ENCODE results near the gene SSH2.
"Not testable (repeated sequence)": the region's sequence is repeated elsewhere in the genome, so short reads cannot be mapped to it uniquely, and the experiment has no call there.

Gene SSH2

DNA sequence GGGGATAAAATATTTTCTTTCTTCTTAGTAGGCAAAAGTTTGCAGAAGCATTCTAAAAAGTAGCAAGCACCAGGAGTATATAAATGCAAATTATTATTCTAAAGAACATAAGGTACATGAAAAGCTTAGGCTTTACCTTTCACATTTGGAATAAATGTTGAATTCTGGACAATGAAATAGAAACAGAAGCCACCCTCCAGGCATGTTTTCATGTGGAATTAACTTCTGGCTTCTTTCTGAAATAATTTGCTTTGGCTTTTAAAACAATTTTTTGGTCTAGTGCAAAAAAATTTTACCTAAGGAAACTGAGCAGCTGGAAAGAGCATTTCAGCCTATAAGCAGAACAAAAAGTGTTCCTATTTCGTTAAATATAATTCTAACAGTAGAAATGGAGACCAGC lies 197.8 kb downstream of the SSH2 start:
- no peak for DNase-seq

DNA sequence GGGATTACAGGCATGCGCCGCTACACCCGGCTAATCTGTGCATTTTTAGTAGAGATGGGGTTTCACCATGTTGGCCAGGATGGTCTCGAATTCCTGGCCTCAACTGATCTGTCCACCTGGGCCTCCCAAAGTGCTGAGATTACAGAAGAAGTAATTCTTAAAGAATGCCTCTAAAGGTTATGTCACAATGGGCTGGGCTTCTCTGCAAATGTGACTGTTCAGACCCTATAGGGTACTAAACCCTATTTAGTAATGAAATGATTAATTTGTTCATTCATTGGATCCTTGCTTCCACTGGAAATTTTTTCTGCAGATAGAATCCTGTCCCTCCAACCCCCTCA lies 198.5 kb downstream of the SSH2 start:
- DNase-seq, result no peak

DNA sequence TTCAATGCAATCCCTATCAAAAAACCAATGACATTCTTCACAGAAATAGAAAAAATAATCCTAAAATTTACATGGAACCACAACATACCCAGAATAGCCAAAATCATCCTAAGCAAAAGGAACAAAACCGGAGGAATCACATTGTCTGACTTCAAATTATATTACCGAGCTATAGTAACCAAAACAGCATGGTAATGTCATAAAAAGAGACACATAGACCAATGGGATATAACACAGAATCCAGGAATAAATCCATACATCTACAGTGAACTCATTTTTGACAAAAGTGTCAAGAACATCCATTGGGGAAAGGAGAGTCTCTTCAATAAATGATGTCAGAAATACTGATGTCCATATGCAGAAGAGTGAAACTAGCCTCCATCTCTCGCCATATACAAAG lies 201.5 kb downstream of the SSH2 start:
- no peak for DNase-seq

DNA sequence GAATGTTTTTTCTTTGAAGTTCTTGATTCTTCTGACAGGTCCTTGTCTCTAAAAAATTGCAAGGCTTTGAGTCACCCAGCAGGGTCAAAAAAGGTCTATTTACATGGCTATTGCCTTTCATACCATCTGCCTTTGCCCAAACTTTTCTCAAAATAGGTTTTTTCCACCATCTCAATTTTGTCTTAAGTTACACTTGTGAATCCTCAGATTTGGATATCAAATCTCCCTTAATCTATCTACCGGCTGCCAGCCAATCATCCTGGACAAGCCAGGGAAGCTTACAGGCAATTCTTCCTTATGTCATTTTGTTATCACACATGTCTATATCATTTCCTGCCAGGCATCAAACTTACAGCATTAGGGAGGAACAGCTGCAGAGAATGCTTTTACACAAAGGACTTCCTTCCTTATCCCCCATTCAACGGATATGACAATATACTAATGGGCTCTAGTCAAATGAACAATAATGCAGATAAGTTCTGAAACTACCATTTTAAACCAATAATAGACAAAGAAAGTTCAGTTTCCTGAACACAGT lies 203.2 kb downstream of the SSH2 start:
- DNase-seq, result no peak

DNA sequence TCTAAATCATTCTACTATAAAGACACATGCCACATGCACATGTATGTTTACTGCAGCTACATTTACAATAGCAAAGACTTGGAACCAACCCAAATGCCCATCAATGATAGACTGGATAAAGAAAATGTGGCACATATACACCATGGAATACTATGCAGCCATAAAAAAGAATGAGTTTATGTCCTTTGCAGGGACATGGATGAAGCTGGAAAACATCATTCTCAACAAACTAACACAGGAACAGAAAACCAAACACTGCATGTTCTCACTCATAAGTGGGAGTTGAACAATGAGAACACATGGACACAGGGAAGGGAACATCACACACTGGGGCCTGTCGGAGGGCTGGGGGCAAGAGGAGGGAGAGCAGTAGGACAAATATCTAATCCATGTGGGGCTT lies 204.6 kb downstream of the SSH2 start:
- DNase-seq, result not testable (repeated sequence)

DNA sequence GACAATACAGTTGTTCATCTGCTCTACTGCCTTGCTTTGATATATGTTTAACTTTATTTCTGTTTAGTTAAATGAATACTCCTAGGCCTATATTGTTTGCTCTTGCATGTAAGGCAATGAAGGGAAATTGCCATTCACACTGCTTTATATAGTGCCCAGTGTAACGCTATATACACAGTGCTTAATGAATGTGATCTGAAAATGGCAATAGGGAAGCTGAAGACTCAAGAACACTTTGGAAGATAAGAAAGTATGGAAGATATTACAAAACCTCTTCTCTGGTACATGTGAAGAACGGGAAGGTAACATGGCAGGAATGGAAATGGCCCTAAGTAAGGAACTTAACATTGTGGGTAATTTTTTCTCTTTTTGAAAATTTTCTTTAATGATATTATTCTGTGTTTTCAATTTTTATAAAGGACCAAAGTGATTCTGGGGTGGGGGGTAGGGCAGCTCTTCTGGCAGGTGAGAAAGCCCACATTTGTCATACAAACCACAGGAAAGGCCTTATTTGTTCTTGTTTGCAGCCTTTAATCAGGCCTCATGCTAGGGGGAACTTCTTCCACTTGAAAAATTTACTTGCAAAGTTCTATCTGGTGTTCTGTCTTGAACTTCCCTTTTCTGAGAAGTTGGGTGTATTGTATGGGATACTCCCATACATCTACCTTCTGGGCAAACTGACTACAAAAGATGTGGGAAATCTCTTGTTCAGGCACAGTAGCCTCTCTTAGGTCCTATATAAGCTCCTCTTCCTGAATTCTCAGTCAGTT lies 206.6 kb downstream of the SSH2 start:
- no peak for DNase-seq

DNA sequence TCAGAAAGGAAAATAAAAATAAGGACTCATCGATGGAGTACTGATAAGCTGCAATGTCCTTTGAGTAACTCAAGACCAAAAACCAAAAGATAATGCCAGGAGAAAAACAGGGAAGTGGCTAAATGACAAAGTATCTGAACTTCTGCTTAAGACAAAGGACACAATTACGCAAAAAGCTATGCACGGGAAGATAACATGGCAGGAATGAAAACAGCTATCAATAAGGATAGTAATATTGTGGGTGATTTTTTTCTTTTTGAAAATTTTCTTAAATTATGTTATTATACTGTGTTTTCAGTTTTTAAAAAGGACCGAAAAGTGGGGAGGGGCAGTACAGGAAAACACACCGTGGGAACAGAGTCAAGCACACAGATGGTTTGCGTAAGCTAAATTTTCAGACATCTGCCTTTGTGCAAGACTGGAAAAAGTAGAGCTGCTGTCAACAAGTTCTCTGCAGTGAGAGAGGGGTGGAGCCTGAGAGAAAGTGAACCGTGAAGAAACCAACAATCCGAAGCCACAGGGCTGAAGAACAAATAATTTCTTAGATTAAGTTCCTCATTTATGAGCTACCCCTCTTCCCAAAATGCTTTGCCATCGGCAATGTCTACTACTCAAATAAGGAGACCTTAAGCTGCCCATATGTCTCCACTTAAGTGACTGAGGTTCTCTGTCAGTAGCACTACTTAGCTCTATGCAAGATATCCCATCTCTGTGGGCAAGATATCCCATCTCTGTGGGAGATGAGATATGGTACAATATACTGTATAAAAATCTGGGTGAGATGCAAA lies 207.4 kb downstream of the SSH2 start:
- DNase-seq, result no peak

DNA sequence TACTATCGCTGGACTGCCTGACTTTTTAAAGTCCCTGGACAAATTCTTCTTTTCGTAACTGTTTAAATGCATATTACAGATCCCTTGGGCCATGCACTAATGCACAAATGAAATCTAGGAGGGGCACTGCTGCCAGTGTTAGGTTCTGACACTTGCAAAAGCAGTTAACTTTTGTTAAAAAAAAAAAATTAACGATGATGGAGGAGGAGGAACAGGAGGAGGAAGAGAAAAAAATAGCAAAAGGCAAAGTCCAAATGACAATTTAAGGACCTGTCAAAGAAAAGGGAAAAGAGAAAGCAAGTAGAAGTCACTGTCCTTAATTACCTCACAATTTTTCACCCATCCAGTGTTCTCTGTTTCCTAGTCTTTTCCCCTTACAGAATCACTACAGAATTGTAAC lies 209.5 kb downstream of the SSH2 start:
- DNase-seq, result no peak

DNA sequence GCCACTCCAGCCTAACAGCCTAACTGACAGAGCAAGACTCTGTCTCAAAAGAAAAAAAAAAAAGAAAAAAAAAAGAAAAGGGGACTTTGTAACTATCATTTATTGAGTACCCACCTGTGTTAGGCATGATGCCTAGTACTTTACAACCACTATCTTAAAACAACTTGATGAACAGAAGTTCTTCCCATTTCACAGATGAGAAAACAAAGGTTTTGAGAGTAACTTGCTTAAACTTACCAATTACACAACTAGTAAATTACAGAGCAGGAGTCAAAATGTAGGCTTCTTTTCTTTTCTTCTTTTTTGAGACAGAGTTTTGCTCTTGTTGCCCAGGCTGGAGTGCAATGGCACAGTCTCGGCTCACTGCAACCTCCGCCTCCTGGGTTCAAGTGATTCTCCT lies 210.6 kb downstream of the SSH2 start:
- no peak for DNase-seq

DNA sequence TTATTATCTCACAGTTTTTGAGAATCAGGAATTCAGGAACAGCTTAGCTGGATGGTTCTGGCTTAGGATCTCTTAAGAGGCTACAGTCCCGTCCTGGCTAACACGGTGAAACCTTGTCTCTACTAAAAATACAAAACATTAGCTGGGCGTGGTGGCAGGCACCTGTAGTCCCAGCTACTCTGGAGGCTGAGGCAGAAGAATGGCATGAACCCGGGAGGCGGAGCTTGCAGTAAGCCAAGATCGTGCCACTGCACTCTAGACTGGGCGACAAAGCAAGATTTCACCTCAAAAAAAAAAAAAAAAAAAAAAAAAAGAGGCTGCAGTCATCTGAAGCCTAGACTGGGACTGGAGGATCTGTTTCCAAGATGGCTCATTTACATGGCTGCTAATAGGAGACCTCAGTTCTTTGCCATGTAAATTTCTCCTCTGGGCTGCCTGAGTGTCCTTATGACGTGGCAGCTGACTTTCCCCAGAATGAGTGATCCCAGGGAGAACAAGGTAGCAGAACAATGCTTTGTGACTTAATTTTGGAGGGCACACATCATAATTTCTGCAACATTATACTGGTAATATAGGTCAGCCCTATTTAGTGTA lies 211.5 kb downstream of the SSH2 start:
- DNase-seq, result no peak

DNA sequence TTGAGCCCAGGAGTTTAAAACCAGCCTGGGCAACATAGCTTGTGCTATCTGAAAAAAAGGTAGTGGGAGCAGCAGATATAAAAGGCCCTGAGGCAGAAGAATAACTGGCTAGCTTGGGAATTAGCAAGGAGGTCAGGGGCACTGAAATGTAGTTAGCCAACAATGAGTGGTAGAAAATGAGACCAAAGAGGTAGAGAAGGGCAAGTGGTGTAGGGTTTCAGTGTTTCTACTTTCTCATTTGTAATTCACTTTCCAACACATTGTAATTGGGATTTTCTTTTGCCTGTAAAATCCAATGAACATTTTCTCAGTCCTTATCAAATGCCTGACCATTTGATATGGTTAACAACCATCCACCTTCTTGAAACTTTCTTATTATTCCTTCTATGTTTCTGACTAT lies 212.2 kb downstream of the SSH2 start:
- DNase-seq, result no peak

DNA sequence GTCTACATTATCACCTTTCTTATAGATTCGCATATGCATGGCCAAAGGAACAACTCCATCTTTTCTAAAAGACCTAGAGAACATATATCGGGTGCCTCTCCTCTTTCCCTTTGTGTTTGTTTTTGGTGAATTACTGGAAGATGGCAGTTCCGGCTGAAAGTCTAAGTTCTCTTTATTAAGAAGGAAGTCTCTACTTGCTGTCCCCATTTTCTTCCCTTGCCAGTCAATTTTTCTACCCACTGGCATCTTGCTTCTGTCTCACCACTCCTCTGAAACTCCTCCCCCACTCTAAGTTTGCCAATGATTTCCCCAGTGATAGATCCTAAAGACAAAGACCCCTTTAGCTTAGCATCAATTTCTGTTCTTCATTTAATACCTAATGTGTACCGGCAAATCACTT lies 213.5 kb downstream of the SSH2 start:
- DNase-seq, result no peak

DNA sequence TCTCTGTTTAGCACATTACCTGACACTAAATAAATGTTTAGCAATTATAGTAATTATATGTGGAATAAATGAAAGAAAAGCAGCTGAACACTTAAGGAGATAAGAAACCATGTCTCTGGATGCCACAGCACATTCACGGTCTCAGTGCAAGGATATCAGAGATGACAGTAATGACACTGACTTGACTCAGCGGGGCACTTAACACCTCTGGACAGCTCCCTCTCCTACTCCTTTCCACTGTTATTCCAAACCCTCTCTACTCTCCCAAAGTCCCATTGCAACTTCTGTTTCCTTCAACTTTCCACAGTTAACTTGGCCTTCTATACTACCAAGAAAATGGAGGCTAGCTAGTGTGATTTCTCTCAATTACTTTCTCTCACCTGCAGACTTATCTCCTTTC lies 214.3 kb downstream of the SSH2 start:
- no peak for DNase-seq

DNA sequence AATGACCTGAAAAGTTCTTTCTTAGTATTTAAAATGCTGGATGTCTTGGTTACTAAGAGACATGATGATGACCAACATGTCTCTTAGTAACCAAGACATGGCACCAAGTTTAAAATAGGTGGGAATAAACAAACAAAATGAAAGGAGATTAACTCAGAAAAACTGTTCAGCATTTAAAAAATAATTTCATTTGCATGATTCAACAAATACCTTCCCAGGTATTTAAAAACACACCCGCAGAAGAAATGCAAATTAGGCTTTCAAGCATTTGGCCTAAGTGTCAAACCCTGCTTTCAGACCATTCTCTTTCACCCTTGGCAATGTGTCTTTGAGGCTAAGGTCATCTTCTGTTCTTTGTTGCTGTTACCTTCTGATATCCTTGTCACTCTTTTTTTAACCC lies 215.9 kb downstream of the SSH2 start:
- no peak for DNase-seq

DNA sequence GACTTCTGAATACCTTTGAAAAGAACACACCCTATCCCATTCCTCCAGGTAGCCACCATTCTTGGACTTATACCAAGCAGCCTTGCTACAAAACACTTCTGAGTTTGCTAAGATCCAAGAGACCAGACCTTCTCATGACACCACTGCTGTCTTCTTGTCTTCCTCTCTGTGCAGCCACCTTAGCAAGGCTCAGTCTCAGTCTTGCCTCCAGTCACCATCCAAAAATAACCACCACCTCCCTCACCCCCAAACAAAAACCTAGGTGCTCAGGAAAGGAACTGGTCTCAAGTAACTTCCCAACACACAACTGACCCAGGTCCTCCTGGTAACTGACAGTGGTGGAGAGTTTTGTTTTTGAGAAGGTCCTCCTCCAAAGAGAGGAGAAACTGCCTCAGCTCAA lies 216.4 kb downstream of the SSH2 start:
- DNase-seq, result no peak

DNA sequence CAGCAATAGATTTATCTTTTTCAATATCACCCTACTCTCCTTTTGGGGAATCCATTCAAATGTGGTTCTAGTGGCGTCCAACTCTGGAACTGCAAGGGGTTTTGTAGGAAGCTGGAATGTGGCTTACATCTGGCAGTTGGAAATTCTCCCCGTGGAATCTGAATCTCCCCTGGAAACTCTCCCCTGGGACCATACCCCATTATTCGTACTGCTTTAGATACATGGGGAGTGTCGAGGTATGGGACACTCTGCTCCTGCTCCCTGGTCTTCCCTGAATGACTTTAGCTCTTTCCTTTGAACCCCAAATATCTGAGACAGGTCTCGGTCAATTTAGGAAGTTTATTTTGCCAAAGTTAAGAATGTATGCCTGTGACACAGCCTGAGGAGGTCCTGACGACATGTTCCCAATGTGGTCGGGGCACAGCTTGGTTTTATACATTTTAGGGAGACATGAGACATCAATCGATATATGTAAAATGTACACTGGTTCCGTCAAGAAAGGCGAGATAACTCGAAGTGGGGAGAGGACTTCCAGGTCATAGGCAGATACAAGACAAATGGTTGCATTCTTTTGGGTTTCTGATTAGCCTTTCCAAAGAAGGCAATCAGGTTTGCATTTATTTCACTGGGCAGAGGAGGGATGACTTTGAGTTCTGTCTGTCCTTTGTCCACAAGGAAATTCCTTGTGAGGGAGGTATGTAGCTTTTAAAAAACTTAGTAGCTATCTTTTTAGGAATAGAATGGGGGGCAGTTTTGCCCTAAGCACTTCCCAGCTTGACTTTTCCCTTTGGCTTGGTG lies 218.2 kb downstream of the SSH2 start:
- DNase-seq, result no peak

DNA sequence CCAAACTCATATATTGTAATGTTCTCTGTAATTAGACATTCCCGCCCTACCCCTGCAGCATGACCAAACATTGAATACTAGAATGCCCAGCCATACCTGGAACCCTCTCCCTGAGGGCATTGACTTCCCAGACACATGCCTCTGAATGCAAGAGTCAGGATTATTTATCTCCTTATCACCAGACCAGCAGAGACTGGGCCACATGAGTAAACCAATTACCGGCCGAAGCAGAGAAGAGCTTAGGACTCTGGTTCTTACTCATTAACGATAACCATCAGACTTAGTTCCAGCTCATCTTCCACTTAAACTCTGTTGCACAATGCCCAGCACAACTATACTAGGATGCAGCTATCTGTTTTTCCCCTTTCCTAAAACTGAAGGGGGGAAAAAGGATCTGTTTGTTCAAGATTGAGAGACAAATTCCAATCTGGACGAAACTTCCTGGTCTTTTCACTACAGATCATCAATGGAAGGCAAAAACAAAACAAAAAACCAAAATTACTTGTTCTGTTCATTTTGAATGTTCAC lies 219.1 kb downstream of the SSH2 start:
- DNase-seq, result no peak

DNA sequence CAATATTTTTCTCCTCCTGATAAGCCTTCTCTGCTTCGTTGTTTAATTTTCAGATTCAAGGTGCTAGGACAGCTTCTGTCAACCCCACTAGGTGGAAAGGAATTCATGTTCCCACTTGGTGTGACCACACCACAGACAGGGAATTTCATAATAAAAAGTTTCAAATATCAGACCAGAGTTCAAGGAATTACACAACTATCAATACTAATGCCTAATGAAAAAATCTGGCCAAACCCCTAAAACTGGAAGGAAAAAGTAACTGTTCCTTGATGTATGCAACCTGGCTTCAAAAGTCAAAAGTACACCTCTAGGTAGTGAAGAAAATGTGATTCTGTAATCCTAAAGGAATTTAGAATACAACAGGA lies 219.5 kb downstream of the SSH2 start:
- no peak for DNase-seq

DNA sequence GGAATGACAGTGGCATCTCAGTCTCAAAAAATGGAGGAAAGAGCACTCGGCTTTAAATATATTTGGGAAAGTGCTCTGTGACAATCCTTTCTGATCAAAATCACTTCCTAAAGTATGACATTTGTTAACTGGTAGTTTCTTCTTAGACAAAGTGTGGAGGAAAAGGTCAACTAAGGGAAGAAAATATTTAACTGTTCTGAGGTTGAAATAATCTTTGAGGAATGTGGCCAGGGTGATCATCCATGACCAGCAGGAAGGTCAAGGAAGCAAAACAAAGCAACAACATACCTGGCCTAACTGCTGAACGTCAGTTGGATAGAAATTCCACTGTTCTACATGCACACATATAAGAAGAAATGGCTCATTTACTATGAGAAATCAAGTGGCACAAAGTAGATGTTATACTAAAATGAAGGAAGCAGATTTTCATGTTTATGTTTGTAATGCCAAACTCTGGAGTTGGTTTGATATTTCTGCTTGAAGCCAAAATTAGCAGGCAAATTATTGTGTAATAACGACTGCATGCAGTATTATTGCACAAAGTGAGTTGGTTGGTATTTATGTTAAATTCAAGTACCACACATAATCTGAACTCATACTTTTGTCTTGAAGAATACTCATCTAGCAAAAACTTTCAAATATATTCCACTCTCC lies 220.0 kb downstream of the SSH2 start:
- DNase-seq, result no peak

DNA sequence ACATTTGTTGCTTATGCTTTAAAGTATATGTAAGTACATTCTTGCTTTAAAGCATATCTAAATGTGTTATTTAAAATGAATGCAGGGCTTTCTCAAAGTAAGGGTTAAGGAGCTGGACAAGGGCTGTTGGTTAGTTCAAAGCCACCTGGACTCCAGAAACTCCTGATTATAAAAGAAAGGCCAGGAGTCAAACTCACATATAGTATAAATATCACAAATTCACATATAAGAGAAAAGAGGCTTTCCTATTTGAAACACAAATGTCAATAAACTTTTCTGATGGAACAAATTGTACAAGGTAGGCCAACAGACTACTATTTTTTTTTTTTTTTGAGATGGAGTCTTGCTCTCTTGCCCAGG lies 222.8 kb downstream of the SSH2 start:
- no peak for DNase-seq

DNA sequence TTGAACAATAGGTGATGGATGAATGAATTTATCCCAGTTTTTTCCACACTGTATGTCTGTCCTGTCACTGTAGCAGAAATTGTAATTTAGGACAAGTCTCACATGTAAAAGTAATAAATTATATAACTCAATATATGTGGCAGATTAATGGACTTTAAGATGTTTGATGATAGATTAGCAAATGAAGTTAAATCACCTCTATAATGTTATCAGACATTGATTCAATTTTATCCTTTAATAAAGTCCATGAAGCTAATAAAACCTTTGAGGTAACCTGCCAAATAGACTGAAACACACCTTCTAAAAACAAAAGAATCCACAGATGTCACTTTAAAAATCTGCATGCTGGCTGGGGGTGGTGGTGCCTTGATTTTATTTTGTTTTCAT lies 224.0 kb downstream of the SSH2 start:
- no peak for DNase-seq

DNA sequence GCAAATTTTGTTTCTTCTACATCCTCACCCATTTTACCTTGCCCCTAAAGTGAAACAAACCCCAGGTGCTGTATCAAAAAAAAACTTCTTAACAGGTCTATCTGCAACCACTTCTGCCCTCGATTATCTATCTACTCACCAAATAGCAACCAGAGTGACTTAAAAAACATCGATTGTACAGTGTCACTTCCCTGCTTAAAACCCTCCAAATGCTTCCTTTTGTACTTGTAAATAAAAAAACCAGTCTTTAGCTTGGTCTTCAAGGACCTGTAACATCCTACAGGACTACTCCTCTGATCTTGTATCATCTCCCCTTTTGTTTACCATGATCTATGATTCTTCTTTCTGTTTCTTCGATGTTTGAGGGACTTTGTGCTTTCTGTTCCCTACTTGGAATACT lies 224.6 kb downstream of the SSH2 start:
- DNase-seq, result no peak

DNA sequence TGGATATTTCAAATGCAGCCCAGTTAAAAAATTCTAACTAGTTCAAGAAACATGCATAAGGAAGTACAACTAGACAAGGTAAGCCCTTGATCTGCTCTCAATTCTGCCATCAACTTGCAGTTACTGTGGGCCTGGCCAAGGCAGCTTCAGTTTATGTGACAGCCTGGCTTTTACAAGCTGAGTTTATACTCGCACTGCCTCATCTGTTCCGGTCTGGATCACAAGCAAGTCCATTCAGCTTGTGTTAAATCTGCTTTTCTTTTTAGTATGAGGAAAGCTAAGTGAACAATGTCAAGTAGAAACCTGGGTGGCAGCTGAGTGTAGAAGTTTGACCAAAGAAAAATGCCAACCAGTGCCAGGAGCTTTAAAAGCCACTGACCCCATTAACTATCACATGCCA lies 230.7 kb downstream of the SSH2 start:
- no peak for DNase-seq

All from stimulated activated CD4-positive, alpha-beta T cell treated with anti-CD3 and anti-CD28 coated beads, Interleukin-2, amount 100 ng/mL, for 48 hours (primary cell).